CD4-positive, alpha-beta T cell treated with Interleukin-1 beta for 1 hour (primary cell): ENCODE measurements around the gene TRIM5.
A peak's percentile ranks its signal among the peaks of the same experiment; 100 is the strongest.
"Not testable (repeated sequence)": the region's sequence is repeated elsewhere in the genome, so short reads cannot be mapped to it uniquely, and the experiment has no call there.

ENCODE experiments used
- DNase-seq, 2 donors: peaks; one replicate each; pipeline ENCODE4 v3.0.0-alpha.2; 2020 to 2022

Gene TRIM5

GRCh38 chr11:5686426-5686825 is 1.6 kb upstream of the TRIM5 start:
- no peak for DNase-seq

GRCh38 chr11:5684036-5684645 is 733 bp downstream of the TRIM5 start:
- no peak for DNase-seq

- peak; percentile 53 to 67 for DNase-seq
These were observed 1.3 kb downstream of the TRIM5 start for GRCh38 chr11:5683620-5684019.

GRCh38 chr11:5682890-5683441 is 1.9 kb downstream of the TRIM5 start:
- DNase-seq, result not testable (repeated sequence)

GRCh38 chr11:5679811-5680210 is 5.1 kb downstream of the TRIM5 start:
- no peak for DNase-seq

GRCh38 chr11:5674391-5674790 is 10.5 kb downstream of the TRIM5 start:
- no peak for DNase-seq

GRCh38 chr11:5671831-5672230 is 13.0 kb downstream of the TRIM5 start:
- no peak for DNase-seq

- no peak for DNase-seq
These were observed 18.5 kb downstream of the TRIM5 start for GRCh38 chr11:5666402-5666793.

GRCh38 chr11:5665746-5666401 is 19.0 kb downstream of the TRIM5 start:
- DNase-seq, result no peak

- no peak for DNase-seq
These were observed 19.8 kb downstream of the TRIM5 start for GRCh38 chr11:5665051-5665570.

- DNase-seq, result no peak
These were observed 21.4 kb downstream of the TRIM5 start for GRCh38 chr11:5663511-5663910.

GRCh38 chr11:5658318-5658717 is 26.6 kb downstream of the TRIM5 start:
- DNase-seq, result no peak

- DNase-seq, result not testable (repeated sequence)
These were observed 27.9 kb downstream of the TRIM5 start for GRCh38 chr11:5656956-5657355.

GRCh38 chr11:5655474-5655873 is 29.4 kb downstream of the TRIM5 start:
- no peak for DNase-seq

- no peak for DNase-seq
These were observed 38.7 kb downstream of the TRIM5 start for GRCh38 chr11:5646139-5646538.

- no peak for DNase-seq
These were observed 41.3 kb downstream of the TRIM5 start for GRCh38 chr11:5643585-5643984.

GRCh38 chr11:5639953-5640352 is 44.9 kb downstream of the TRIM5 start:
- no peak for DNase-seq

- DNase-seq, result no peak
These were observed 52.8 kb downstream of the TRIM5 start for GRCh38 chr11:5631969-5632635.

- DNase-seq, result no peak
These were observed 53.5 kb downstream of the TRIM5 start for GRCh38 chr11:5631417-5631816.

- DNase-seq, result no peak
These were observed 58.7 kb downstream of the TRIM5 start for GRCh38 chr11:5626196-5626595.

- DNase-seq, result no peak
These were observed 59.6 kb downstream of the TRIM5 start for GRCh38 chr11:5625281-5625680.

GRCh38 chr11:5624489-5625279 is 60.2 kb downstream of the TRIM5 start, which contains the start of gene TRIM34:
TRIM34 (plus strand) TSS chr11:5625001; CDS start chr11:5632332, 7,331 bp downstream.
- DNase-seq, result peak; percentile 64 to 76

- no peak for DNase-seq
These were observed 62.1 kb downstream of the TRIM5 start for GRCh38 chr11:5622802-5623201.
